Mesendoderm (in vitro differentiated cells): ENCODE results near the gene LRIF1.

ENCODE experiments used
- DNase-seq: peaks from one replicate; pipeline ENCODE4 v3.0.0; 2013
- H2AK5ac ChIP-seq: 2 replicates; pipeline ENCODE4 v1.6.1; 2013; ENCODE audit warnings: low read length, inconsistent platforms
- H2BK120ac ChIP-seq: 2 replicates; pipeline ENCODE4 v1.6.1; 2013; ENCODE audit warnings: low read depth, mild to moderate bottlenecking, low read length, moderate library complexity, mixed read lengths
- H2BK15ac ChIP-seq: replicated peaks from 2 replicates; pipeline ENCODE4 v1.6.1; 2013; ENCODE audit warnings: low read depth, mild to moderate bottlenecking, moderate library complexity
- H2BK5ac ChIP-seq: 2 replicates; pipeline ENCODE4 v1.6.1; 2013; ENCODE audit warnings: low read length, inconsistent platforms
- H3K18ac ChIP-seq: 2 replicates; pipeline ENCODE4 v1.6.1; 2013; ENCODE audit warnings: mild to moderate bottlenecking, low read length, mixed read lengths
- H3K23ac ChIP-seq: one replicate; pipeline ENCODE4 v1.6.1; 2013; ENCODE audit warnings: low read length
- H3K27ac ChIP-seq: 2 replicates; pipeline ENCODE4 v1.5.1; 2013; ENCODE audit warnings: low read depth, mild to moderate bottlenecking, inconsistent platforms, low read length, moderate library complexity
- H3K27me3 ChIP-seq: 2 replicates; pipeline ENCODE4 v1.6.1; 2013; ENCODE audit warnings: low read length, control low read depth, mild to moderate bottlenecking, inconsistent platforms; ENCODE audit not compliant: insufficient read depth, poor library complexity
- H3K36me3 ChIP-seq: 2 replicates; pipeline ENCODE4 v1.6.1; 2013; ENCODE audit warnings: low read length, inconsistent platforms; ENCODE audit not compliant: control insufficient read depth, insufficient read depth
- H3K4ac ChIP-seq: one replicate; pipeline ENCODE4 v1.6.1; 2013; ENCODE audit warnings: low read depth, mild to moderate bottlenecking, low read length, moderate library complexity
- H3K4me1 ChIP-seq: 2 replicates; pipeline ENCODE4 v1.6.1; 2013; ENCODE audit warnings: low read depth, low read length, inconsistent platforms; ENCODE audit not compliant: control insufficient read depth
- H3K4me2 ChIP-seq: 2 replicates; pipeline ENCODE4 v1.6.1; 2013; ENCODE audit warnings: low read length
- H3K4me3 ChIP-seq: 2 replicates; pipeline ENCODE4 v1.5.1; 2013; ENCODE audit warnings: mild to moderate bottlenecking, low read length
- H3K56ac ChIP-seq: one replicate; pipeline ENCODE4 v1.6.1; 2013; ENCODE audit warnings: low read length
- H3K79me1 ChIP-seq: 2 replicates; pipeline ENCODE4 v1.6.1; 2013; ENCODE audit warnings: low read length, inconsistent platforms
- H3K79me2 ChIP-seq: 2 replicates; pipeline ENCODE4 v1.6.1; 2013; ENCODE audit warnings: mild to moderate bottlenecking, low read length; ENCODE audit not compliant: control insufficient read depth, insufficient read depth
- H3K9ac ChIP-seq: 2 replicates; pipeline ENCODE4 v1.6.1; 2013; ENCODE audit warnings: low read length, inconsistent platforms
- H4K5ac ChIP-seq: one replicate; pipeline ENCODE4 v1.6.1; 2013; ENCODE audit warnings: low read length
- H4K8ac ChIP-seq: one replicate; pipeline ENCODE4 v1.6.1; 2013; ENCODE audit warnings: low read depth, mild to moderate bottlenecking, control low read depth, low read length, moderate library complexity
- WGBS: extraction: QIAGEN DNeasy Blood & Tissue Kit; methylation state at CpG from one replicate; pipeline ENCODE4 v1.1.7; 2013; ENCODE audit warnings: low lambda C conversion rate, missing lambda C conversion rate; ENCODE audit not compliant: insufficient coverage; ENCODE audit errors: extremely low coverage; 5-methylcytosine and 5-hydroxymethylcytosine counted together

The LRIF1 gene

DNA sequence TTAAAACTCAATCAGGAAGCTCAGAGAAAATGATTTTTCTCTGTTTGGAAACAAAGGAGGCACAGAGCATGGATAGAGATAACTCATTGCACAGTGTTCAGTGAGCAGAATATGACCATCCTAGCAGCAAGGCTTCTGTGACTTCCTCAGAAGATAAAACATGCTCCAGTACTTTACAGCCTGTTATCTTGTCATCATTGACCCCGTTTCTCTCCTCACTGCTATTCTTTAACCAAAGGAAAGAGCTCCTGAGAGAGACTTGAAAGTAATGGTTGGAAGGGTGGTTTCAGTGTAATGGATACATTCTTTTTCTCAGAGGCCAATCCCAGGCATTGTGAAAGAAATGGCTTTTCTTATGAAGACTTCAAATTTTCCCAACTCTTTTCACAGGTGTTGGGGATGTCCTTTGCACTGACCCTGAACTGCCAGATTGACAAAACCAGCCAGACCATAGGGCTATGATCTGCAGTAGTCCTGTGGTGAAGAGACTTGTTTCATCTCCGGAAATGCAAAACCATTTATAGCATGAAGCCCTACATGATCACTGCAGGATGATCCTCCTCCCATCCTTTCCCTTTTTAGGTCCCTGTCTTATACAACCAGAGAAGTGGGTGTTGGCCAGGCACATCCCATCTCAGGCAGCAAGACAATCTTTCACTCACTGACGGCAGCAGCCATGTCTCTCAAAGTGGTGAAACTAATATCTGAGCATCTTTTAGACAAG, 64.8 kb downstream of the LRIF1 start:
- H2BK15ac ChIP-seq = no peak overlapping the region
- no peaks in the 10 kb centered on the region for H3K79me1 ChIP-seq
- H3K79me2 ChIP-seq = no peaks in the 10 kb centered on the region
- no peak overlapping the region for H2AK5ac ChIP-seq
- no peak overlapping the region for H3K4me3 ChIP-seq
- no peak overlapping the region for H3K4me2 ChIP-seq
- H4K5ac ChIP-seq = no peak overlapping the region
- no peak overlapping the region for H3K23ac ChIP-seq
- no peak overlapping the region for H4K8ac ChIP-seq
- H3K9ac ChIP-seq = no peak overlapping the region
- H3K18ac ChIP-seq = no peak overlapping the region
- H3K56ac ChIP-seq = no peak overlapping the region
- H3K36me3 ChIP-seq = no peaks in the 10 kb centered on the region
- no CpG with 5 or more reads among the region's 3 CpGs for WGBS
- no peak overlapping the region for H3K27ac ChIP-seq
- H3K4me1 ChIP-seq = no peaks in the 10 kb centered on the region
- no peak overlapping the region for H3K4ac ChIP-seq
- H2BK120ac ChIP-seq = no peak overlapping the region
- DNase-seq = no peak
- no peak overlapping the region for H2BK5ac ChIP-seq
- no peaks in the 10 kb centered on the region for H3K27me3 ChIP-seq

DNA sequence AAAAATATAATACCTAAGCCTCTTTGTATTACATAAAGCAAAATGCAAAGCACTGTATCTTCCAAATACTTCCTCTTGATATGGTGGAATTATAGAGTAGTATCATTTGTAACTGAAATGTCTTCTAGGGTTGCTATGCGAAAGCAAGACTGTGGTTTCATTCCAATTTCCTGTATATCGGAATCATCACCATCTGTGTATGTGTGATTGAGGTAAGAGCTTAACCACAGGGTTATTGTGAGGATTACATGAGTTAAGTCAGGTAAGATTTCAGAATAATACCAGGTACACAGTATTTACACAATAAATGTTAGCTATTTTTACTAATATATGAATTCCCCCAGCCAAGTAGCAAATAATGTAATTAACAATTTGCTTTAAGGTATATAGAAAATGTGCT, 66.0 kb downstream of the LRIF1 start:
- no peak for DNase-seq
- Histone ChIP-seq H3K36me3 (no peaks in the 10 kb centered on the region), H3K23ac (no peak overlapping the region), H3K9ac (no peak overlapping the region), H2BK5ac (no peak overlapping the region), H4K8ac (no peak overlapping the region), H3K18ac (no peak overlapping the region), H3K79me1 (no peaks in the 10 kb centered on the region), H2AK5ac (no peak overlapping the region), H3K4me1 (no peaks in the 10 kb centered on the region), H3K4ac (no peak overlapping the region), H3K56ac (no peak overlapping the region), H3K27ac (no peak overlapping the region), H2BK15ac (no peak overlapping the region), H3K27me3 (no peaks in the 10 kb centered on the region), H3K79me2 (no peaks in the 10 kb centered on the region), H3K4me2 (no peak overlapping the region), H2BK120ac (no peak overlapping the region), H3K4me3 (no peak overlapping the region), H4K5ac (no peak overlapping the region)
- no CpG with 5 or more reads among the region's 2 CpGs for WGBS
